G401.6 (cell line): ENCODE measurements around the gene NRP2.

ENCODE experiments used
- FAIRE-seq: peaks from 2 replicates; lab custom pipeline; 2012; peaks lifted over from hg19 to GRCh38; lab: Jason Lieb, UNC

NRP2 gene

GRCh38 chr2:205807758-205808157 is 125.5 kb downstream of the NRP2 start:
- no peak for FAIRE-seq

GRCh38 chr2:205808486-205809121 is 126.3 kb downstream of the NRP2 start:
- FAIRE-seq: no peak

GRCh38 chr2:205811387-205811786 is 129.1 kb downstream of the NRP2 start:
- no peak for FAIRE-seq

DNA sequence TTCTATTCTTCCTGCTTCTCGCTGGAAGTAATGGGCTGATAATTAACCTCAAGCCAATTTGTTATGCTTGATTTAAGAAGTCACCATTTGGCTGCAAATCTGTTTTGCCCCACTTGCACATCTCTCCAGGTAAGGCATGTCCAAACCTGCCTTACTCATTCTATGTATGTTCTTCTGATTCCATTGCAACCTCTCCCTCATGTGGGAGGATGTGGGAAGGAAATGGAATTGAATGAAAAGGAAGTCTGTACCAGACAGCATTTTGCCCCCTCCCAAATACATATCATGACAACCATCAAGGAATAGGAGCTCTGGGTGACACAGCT is 131.7 kb downstream of the NRP2 start:
- FAIRE-seq: no peak

DNA sequence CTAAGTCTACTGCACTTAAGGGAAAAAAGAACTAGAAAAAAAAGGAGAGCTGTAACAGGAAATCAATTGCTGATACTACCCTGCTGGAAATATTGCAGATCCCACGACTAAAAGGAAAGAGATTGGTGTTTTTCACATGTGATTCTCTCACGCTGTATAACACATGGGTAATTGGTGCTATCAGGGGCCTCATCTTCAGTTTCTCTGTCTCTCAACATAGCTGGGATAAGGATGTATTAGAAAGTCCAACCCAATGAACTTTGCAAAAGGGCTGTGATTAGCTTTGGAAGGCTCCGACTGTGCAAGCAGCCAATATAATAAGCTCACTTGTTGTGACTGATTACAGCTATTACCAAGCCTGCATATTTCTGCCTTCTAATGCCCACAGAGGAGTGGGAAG is 133.4 kb downstream of the NRP2 start:
- no peak for FAIRE-seq

DNA sequence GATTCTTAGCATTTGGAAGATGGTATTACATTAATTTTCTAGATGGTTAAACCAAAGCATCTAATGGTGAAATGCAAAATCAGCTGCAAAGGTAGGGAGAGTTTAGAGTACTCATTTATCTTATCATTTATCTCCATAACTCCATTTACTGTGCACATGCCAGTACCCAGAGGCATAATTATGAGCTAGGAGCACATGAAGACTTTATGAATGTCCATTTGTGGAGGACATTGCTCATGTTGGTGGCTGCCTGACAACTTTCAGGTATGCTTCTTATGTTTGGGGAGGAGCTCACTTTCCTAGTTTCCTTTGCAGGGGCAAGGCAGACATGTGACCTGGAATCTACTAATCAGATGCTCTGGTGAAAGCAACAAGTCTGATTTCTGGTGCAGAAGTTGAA is 134.0 kb downstream of the NRP2 start:
- FAIRE-seq: no peak

- no peak for FAIRE-seq
These were observed 140.3 kb downstream of the NRP2 start for GRCh38 chr2:205822579-205822978.

DNA sequence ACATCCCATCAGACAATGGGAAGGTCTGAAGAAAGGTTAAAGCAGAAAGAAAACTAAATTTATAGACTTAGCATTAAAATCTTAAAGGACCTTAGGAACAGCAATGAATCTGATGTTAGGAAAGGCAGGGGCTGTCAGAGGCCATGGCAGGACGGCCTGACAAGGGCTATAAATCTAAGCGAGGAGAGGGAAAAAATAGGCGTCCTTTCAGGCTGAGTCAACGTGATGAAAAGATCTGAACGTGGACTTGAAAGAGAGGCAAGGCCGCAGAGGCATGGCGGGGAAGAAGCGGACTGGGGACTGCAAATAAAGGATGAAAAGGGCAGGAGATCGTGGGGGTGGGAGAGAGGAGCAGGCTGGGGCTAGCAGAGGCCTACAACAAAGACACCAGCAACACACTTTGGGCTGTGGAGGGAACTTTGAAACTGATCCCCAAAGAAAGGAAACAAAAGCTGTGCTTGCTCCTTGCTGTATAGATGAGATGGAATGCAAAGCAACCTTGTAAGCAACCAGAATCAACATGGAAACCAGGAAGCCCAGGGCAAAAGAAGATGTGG is 145.6 kb downstream of the NRP2 start:
- FAIRE-seq: no peak

DNA sequence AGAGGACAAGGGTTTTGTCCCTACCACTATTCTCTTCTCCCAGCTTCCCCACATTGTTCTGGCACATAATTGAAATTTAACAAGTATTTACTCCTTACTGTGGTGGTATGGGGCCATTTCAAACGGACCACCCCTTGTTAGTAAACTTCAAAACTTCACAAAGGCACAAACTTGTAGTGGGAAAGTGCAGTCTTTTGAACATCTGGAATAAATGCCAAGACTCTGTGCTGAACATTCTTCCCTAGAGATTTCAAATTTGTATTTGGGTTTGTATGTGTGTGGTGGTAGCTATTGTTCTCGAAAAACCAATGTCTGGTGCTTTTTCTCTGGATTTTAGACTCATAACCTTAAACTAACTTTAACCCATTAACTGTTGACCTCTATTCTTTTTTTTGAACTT is 151.6 kb downstream of the NRP2 start:
- FAIRE-seq: no peak

DNA sequence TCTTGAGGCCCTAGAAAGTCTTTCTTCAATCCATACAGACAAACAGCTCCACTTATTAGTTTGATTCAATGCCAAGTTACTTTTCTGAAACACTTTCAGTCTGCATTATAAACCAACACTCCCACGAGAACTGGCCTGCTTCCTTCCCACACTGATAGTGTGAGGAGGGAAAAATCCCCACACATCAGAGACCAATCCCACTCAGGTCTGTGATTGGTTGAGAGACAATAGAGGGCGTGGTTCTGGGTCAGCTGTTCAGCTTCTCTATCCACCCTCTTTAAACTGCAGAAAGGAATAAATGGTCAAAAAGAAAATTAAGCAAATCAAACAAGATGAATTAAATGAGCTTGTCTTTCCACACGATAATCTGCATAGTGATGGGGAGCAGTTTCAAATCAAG is 152.5 kb downstream of the NRP2 start:
- no peak for FAIRE-seq

DNA sequence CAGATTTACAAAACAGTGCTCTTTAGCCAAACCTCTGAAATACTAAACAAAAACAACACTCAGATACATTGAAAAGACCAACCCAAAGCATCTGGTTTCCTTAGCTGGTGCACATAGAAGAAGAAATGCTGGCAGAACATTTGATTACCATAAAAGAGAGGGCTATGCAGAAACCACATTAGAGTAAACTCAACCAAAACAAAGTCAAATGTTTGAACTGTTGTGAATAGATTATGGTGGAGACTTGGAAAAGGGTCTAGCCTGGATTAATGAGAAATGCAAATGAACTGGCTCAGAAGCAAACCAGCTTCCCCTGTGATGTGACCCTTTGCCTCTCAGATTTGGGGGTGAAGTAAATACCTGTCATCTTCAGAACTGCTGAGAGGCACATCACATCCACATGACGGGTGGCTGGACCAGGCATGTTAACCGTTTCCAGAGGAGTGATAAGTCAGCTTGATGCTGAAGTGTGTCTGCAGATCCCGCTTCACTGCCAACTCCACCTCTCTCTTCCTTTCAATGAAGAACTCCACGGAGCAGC is 153.0 kb downstream of the NRP2 start:
- no peak for FAIRE-seq

GRCh38 chr2:205835923-205836322 is 153.6 kb downstream of the NRP2 start:
- no peak for FAIRE-seq

DNA sequence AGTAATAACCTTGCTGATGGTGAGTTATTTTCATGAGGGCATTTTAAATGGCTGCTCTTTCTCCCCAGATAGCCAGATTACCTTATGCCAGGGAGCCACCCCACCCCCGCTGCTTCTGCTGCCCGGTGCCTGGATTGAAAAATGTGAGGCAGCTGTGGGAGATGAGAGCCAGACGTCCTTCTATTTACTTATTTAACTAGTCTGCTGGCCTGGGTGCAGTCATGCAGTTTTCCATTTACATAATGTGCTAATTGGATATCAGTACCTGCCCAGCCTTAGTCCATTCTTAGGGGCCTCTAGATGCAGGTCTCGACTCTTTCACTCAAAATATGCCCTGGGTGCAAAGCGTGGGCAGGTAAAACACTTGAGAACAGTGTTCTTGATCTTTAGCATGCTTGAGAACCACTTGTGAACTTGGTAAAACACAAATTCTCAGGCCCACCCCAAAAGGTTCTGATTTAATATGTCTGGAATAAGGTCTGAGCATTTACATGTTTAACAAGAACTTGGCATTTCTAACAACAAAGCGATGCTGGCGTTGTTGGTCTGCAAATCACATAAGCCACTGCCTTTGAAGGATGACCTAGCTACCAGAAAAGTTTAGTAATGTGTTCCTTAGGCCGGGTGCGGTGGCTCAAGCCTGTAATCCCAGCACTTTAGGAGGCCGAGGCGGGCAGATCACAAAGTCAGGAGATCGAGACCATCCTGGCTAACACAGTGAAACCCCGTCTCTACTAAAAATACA is 154.3 kb downstream of the NRP2 start:
- no peak for FAIRE-seq

DNA sequence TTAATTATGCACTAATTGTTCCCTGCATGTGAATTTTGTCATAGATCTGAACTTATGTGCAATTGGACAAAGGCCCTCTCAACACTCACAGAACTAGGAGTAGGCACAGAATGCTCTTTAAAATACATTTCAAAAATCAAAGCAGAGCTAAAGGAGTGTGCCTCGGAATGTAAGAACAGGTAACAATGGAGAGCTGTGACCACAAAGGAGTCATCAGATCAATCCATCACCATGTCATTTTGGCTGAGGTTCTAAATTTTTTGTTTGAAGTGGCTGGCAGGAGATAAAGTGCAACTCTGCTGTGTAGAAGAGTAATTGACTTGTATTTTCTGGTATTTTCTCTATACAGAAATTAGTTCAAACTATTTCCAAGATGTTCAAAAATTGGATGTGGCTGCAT is 155.4 kb downstream of the NRP2 start:
- FAIRE-seq: no peak

DNA sequence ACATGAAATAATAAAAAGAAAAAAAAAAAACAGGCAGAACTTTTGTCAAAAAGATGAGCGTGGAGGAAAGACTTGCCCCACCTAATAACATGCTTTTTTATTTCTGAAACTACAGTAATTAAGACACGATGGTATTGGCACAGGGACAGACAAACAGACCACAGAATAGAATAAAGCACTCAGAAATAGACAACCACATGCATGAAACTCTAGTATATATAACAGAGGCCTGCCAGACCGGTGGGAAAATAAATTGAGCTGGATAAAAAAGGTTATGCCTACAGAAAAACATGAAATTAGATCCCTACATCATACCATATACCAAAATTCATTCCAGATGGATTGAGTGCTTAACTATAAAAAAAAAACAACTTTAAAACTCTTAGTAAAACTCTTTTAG is 163.1 kb downstream of the NRP2 start:
- no peak for FAIRE-seq
